Renal cortex interstitium (tissue), 11 donors: Measurements from ENCODE around the gene NEK1. TPM values are rescaled to one million over a fixed set of nuclear protein-coding genes. Genes with fewer than 3 reads are reported as not detected.

Experiments
- DNase-seq, 11 donors: peaks; one replicate each; pipeline ENCODE4 v3.0.0-alpha.2; 2013; ENCODE audit warnings: low read depth in 9 of 11, low spot score in 4 of 11; ENCODE audit errors: extremely low read depth in 1 of 11
- polyA plus RNA-seq, 3 donors: library from polyadenylated mRNA; unstranded; fragments of 120-200 nt; gene quantifications; one replicate each; pipeline ENCODE4 v1.2.1, GENCODE V29; 2013; ENCODE audit not compliant: insufficient read length in 3 of 3

NEK1 gene
- polyA plus RNA-seq, 3 donors = 21.4 to 27.4 (median 23.5) TPM

DNA sequence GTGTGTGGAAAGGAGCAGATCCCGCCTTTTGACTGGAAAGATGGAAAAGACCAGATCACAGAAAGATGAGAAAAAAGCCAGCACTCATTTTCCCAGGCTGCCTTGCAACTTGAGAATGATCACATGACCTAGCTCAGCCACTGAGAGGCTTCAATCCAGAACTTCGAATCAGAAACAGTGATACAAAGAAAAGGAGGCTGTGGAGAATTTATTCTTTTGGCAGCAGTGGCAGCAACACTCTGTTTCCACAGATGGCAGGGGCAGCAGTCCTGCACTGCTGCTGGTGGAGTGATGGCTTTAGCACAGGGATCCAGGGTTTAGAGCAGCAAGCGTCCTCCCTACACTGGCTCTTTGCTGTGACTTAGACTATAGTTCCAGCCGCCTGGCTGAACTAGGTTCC lies 263.8 kb downstream of the NEK1 start:
- DNase-seq = no peak

DNA sequence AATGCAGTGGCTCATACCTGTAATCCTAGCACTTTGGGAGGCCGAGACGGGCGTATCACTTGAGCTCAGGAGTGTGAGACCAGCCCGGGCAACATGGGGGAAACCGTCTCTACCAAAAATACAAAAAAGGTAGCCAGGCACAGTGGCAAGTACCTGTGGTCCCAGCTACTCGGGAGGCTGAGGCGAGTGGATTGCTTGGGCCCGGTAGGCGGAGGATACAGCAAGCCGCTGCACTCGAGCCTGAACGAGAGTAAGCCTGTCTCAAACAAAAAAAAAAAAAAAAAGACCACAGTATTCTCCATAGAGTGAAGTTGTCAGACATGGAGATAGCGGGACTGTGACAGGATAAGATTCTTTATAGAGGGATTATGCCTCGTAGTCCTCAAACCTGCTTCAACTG lies 265.5 kb downstream of the NEK1 start:
- DNase-seq = no peak

GRCh38 chr4:169345316-169345721 lies 267.1 kb downstream of the NEK1 start:
- no peak for DNase-seq

Other genes with a start within 250 kb of the NEK1 start
- 10 to 100 TPM; 58.3 to 66.7 (median 64.3) TPM for gene CLCN3, start 8.0 kb upstream of the NEK1 start, polyA plus RNA-seq
- gene HPF1, start 145.4 kb upstream of the NEK1 start, polyA plus RNA-seq = 10 to 100 TPM; 37.6 to 49.0 (median 47.6) TPM